ENCODE measurements around the gene CSHL1. TPM values are rescaled to one million over a fixed set of nuclear protein-coding genes. Genes with fewer than 3 reads are reported as not detected.

CSHL1 gene
- total and polyA plus RNA-seq, 2 experiments from 2014 or later, result 0.44 TPM; not detected in 1

GRCh38 chr17:63926164-63926563, 15.1 kb upstream of the CSHL1 start (continued):
- TF ChIP-seq ETS1 (IDR thresholded peaks at IDR 0.05) (no peak), JUNB (IDR thresholded peaks at IDR 0.05; ENCODE audit: unreplicated experiment) (no peak), NANOG (IDR thresholded peaks at IDR 0.05; ENCODE audit: borderline replicate concordance) (no peak), CREB1 (CRISPR knock-in tag; IDR thresholded peaks at IDR 0.05; ENCODE audit: low read depth) (no peak), EZH2phosphoT487 (IDR thresholded peaks at IDR 0.05; ENCODE audit: unreplicated experiment) (no peak)

- Mint-ChIP-seq H3K27me3 (ENCODE audit: insufficient read depth, low read depth, poor library complexity) (peaks cover 7% of the 10 kb centered on the region), H3K9me3 (no peaks in the 10 kb centered on the region)
- no peak for TF ChIP-seq STAT1 (IDR thresholded peaks at IDR 0.05; ENCODE audit: unreplicated experiment)
- TF ChIP-seq ZNF114 (CRISPR knock-in tag; IDR thresholded peaks at IDR 0.05), result no peak
- no peak for TF ChIP-seq EZH2phosphoT487 (IDR thresholded peaks at IDR 0.05; ENCODE audit: unreplicated experiment)
- TF ChIP-seq CREB1 (CRISPR knock-in tag; IDR thresholded peaks at IDR 0.05; ENCODE audit: low read depth), result no peak
- no peak for TF ChIP-seq REST (IDR thresholded peaks at IDR 0.05; ENCODE audit: unreplicated experiment)
- TF ChIP-seq ZNF462 (CRISPR knock-in tag; IDR thresholded peaks at IDR 0.05), result no peak
- no peak for TF ChIP-seq CTCF (conservative IDR thresholded peaks at IDR 0.05; ENCODE audit: low read depth in 2 of 2)
Measured at GRCh38 chr17:63925615-63926014, 14.6 kb upstream of the CSHL1 start.

More at GRCh38 chr17:63925615-63926014, 14.6 kb upstream of the CSHL1 start:
- Histone ChIP-seq H3K9me2 (ENCODE audit: insufficient read depth) (no peaks in the 10 kb centered on the region), H3K4me2 (no peak overlapping the region), H4K20me1 (replicated peaks; ENCODE audit: insufficient read depth) (no peaks in the 10 kb centered on the region), H3K4me3 (no peak overlapping the region), H3K36me3 (ENCODE audit: insufficient read depth) (no peaks in the 10 kb centered on the region), H3K27me3 (ENCODE audit: insufficient read depth) (no peaks in the 10 kb centered on the region), H3K79me2 (replicated peaks; ENCODE audit: insufficient read depth) (no peaks in the 10 kb centered on the region), H2AFZ (no peak overlapping the region), H3F3A (replicated peaks; ENCODE audit: low read depth) (no peaks in the 10 kb centered on the region), H3K4me1 (ENCODE audit: insufficient read depth) (0 out of 2 replicates have a peak, but pooled peaks cover under 1% of the 10 kb centered on the region), H3K27ac (ENCODE audit: low read depth) (no peak overlapping the region)
- Mint-ChIP-seq H3K36me3 (ENCODE audit: low read depth) (no peaks in the 10 kb centered on the region), H3K4me1 (peaks cover 1% of the 10 kb centered on the region), H3K27ac (no peak overlapping the region), H3K4me3 (no peak overlapping the region)
- no peak for ATAC-seq
- DNase-seq (ENCODE audit: low spot score), result no peak
